Peyer's patch (tissue), 4 donors: Measurements from ENCODE around the gene HDGF.

Source experiments
- POLR2A ChIP-seq, 2 donors: fragments of 450-650 bp; IDR thresholded peaks; one replicate each; pipeline ENCODE4 v1.5.1; 2017; ENCODE audit warnings: antibody characterized with exemption in 2 of 2, mild to moderate bottlenecking in 2 of 2, moderate library complexity in 2 of 2
- TF ChIP-seq, protein P1 (sequence below), 6 experiments: fragments of 450-650 bp in 4 of 6; fragments of 200-600 bp in 2 of 6; sonication (generic) in 1 of 6; IDR thresholded peaks; one replicate each; pipeline ENCODE4 v1.5.1; 2017 to 2019; ENCODE audit warnings: antibody characterized with exemption in 6 of 6, mild to moderate bottlenecking in 3 of 6, moderate library complexity in 1 of 6

DNA sequence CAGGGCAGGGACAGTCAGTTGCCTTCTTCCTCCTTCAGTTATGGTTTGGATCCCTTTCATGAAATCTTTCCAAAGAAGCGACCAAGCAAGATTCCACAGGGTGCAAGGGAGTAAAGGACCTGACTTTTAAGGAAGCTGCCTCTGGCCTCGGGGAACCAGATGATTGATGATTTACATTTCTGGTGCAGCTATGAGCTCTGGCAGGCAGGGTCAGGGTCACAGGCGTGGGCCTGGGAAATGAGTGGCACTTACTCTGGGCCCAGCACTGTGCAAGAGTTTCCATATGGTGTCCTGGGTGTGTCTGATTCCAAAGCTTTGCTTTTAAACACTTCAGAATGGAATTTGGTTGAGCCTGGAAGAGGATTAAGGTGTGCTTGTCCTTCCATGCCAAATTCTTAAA, 38.8 kb downstream of the HDGF start:
- TF ChIP-seq POLR2A (IDR thresholded peaks at IDR 0.05), result no peak
- TF ChIP-seq, protein P1, sequence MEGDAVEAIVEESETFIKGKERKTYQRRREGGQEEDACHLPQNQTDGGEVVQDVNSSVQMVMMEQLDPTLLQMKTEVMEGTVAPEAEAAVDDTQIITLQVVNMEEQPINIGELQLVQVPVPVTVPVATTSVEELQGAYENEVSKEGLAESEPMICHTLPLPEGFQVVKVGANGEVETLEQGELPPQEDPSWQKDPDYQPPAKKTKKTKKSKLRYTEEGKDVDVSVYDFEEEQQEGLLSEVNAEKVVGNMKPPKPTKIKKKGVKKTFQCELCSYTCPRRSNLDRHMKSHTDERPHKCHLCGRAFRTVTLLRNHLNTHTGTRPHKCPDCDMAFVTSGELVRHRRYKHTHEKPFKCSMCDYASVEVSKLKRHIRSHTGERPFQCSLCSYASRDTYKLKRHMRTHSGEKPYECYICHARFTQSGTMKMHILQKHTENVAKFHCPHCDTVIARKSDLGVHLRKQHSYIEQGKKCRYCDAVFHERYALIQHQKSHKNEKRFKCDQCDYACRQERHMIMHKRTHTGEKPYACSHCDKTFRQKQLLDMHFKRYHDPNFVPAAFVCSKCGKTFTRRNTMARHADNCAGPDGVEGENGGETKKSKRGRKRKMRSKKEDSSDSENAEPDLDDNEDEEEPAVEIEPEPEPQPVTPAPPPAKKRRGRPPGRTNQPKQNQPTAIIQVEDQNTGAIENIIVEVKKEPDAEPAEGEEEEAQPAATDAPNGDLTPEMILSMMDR (IDR thresholded peaks at IDR 0.05), result no peak
